ENCODE measurements around the gene CLIC6. TPM values are rescaled to one million over a fixed set of nuclear protein-coding genes. Genes with fewer than 3 reads are reported as not detected.

The CLIC6 gene
- total and polyA plus RNA-seq, 2 experiments from 2014 or later = 1.1 to 1.5 TPM

DNA sequence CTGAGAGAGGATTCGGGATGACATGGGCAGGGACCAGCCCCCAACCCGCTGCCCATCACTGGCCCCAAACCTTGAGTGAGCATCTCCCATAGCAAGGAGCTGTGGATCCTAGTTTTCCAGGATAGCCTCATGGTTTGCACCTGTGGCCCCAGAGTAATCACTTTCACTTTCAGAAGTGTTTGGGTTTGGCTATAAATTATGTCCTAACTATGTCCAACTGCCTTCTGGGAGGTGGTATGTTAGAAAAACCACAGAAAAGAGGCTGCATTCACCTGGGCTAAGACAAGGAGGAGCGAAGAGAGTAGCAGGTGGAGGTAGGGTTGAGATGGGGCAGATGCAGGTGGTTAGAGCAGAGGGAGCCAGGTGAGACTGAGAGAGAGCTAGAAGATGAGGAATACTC, 19.4 kb upstream of the CLIC6 start:
- no peaks in the 10 kb centered on the region for H3K79me2 ChIP-seq (replicated peaks; ENCODE audit: insufficient read depth)
- TF ChIP-seq, protein P1, sequence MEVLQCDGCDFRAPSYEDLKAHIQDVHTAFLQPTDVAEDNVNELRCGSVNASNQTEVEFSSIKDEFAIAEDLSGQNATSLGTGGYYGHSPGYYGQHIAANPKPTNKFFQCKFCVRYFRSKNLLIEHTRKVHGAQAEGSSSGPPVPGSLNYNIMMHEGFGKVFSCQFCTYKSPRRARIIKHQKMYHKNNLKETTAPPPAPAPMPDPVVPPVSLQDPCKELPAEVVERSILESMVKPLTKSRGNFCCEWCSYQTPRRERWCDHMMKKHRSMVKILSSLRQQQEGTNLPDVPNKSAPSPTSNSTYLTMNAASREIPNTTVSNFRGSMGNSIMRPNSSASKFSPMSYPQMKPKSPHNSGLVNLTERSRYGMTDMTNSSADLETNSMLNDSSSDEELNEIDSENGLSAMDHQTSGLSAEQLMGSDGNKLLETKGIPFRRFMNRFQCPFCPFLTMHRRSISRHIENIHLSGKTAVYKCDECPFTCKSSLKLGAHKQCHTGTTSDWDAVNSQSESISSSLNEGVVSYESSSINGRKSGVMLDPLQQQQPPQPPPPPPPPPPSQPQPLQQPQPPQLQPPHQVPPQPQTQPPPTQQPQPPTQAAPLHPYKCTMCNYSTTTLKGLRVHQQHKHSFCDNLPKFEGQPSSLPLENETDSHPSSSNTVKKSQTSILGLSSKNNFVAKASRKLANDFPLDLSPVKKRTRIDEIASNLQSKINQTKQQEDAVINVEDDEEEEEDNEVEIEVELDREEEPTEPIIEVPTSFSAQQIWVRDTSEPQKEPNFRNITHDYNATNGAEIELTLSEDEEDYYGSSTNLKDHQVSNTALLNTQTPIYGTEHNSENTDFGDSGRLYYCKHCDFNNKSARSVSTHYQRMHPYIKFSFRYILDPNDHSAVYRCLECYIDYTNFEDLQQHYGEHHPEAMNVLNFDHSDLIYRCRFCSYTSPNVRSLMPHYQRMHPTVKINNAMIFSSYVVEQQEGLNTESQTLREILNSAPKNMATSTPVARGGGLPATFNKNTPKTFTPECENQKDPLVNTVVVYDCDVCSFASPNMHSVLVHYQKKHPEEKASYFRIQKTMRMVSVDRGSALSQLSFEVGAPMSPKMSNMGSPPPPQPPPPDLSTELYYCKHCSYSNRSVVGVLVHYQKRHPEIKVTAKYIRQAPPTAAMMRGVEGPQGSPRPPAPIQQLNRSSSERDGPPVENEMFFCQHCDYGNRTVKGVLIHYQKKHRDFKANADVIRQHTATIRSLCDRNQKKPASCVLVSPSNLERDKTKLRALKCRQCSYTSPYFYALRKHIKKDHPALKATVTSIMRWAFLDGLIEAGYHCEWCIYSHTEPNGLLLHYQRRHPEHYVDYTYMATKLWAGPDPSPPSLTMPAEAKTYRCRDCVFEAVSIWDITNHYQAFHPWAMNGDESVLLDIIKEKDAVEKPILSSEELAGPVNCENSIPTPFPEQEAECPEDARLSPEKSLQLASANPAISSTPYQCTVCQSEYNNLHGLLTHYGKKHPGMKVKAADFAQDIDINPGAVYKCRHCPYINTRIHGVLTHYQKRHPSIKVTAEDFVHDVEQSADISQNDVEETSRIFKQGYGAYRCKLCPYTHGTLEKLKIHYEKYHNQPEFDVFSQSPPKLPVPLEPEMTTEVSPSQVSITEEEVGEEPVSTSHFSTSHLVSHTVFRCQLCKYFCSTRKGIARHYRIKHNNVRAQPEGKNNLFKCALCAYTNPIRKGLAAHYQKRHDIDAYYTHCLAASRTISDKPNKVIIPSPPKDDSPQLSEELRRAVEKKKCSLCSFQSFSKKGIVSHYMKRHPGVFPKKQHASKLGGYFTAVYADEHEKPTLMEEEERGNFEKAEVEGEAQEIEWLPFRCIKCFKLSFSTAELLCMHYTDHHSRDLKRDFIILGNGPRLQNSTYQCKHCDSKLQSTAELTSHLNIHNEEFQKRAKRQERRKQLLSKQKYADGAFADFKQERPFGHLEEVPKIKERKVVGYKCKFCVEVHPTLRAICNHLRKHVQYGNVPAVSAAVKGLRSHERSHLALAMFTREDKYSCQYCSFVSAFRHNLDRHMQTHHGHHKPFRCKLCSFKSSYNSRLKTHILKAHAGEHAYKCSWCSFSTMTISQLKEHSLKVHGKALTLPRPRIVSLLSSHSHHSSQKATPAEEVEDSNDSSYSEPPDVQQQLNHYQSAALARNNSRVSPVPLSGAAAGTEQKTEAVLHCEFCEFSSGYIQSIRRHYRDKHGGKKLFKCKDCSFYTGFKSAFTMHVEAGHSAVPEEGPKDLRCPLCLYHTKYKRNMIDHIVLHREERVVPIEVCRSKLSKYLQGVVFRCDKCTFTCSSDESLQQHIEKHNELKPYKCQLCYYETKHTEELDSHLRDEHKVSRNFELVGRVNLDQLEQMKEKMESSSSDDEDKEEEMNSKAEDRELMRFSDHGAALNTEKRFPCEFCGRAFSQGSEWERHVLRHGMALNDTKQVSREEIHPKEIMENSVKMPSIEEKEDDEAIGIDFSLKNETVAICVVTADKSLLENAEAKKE (CRISPR knock-in tag; IDR thresholded peaks at IDR 0.05) = no peak
- TF ChIP-seq CREB1 (CRISPR knock-in tag; IDR thresholded peaks at IDR 0.05; ENCODE audit: low read depth) (no peak), NANOG (IDR thresholded peaks at IDR 0.05; ENCODE audit: borderline replicate concordance) (no peak), EZH2 (IDR thresholded peaks at IDR 0.05; ENCODE audit: low read depth, unreplicated experiment) (no peak)
- DNase-seq (ENCODE audit: low spot score) = no peak
- no peaks in the 10 kb centered on the region for H3F3A ChIP-seq (replicated peaks; ENCODE audit: low read depth)
- H3K27me3 ChIP-seq (ENCODE audit: insufficient read depth) = no peaks in the 10 kb centered on the region
- no peaks in the 10 kb centered on the region for H4K20me1 ChIP-seq (replicated peaks; ENCODE audit: insufficient read depth)
- no peak overlapping the region for H3K4me3 Mint-ChIP-seq
- no peak overlapping the region for H3K27ac ChIP-seq (ENCODE audit: low read depth)
- H3K27ac Mint-ChIP-seq = no peak overlapping the region
- no peaks in the 10 kb centered on the region for H3K36me3 ChIP-seq (ENCODE audit: insufficient read depth)
- no peak overlapping the region for H2AFZ ChIP-seq
- no peak overlapping the region for H3K4me3 ChIP-seq
- H3K9me2 ChIP-seq (ENCODE audit: insufficient read depth) = no peaks in the 10 kb centered on the region; the same call in 1 of the 2 replicates
- no peak for ATAC-seq
- H3K4me1 ChIP-seq (ENCODE audit: insufficient read depth) = no peaks in the 10 kb centered on the region
- H3K36me3 Mint-ChIP-seq (ENCODE audit: low read depth) = no peaks in the 10 kb centered on the region; the same call in 2 of the 3 replicates
- H3K27me3 Mint-ChIP-seq (ENCODE audit: insufficient read depth, low read depth, poor library complexity) = peaks cover 8% of the 10 kb centered on the region
- peaks cover 5% of the 10 kb centered on the region; the same call in 2 of the 3 replicates for H3K9me3 Mint-ChIP-seq
- no peaks in the 10 kb centered on the region for H3K4me1 Mint-ChIP-seq
- H3K4me2 ChIP-seq = no peak overlapping the region

DNA sequence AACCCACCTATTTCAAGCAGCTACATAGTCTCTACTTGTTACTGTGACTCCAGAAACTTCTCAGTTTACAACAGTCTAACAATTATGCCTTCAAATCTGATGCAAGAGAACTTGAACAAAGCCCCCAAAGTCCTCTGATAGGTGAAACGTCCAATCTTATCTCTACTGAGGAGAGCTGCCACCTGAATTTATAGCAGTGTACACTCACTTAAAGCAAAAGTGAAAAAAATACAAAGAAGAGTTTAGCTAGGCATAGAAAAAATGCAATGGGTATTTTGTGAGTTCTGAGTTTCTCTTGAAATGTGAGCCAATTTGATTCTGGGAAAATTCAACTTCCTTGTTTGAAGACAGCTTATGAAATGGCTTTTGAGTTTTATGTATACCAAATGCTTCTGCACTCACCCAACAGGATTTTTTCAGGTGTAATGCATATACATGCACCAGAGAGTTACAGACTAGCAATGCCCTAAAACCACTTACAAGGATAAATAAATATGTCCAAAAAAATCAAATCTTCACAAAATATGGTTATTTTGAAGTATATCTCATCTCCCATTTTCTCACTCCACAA, 17.8 kb upstream of the CLIC6 start:
- Mint-ChIP-seq H3K36me3 (ENCODE audit: low read depth) (no peaks in the 10 kb centered on the region; the same call in 2 of the 3 replicates), H3K27ac (no peak overlapping the region), H3K4me3 (no peak overlapping the region), H3K9me3 (peaks cover 5% of the 10 kb centered on the region; the same call in 2 of the 3 replicates), H3K27me3 (ENCODE audit: insufficient read depth, low read depth, poor library complexity) (peaks cover 5% of the 10 kb centered on the region), H3K4me1 (no peaks in the 10 kb centered on the region)
- Histone ChIP-seq H3F3A (replicated peaks; ENCODE audit: low read depth) (no peaks in the 10 kb centered on the region), H3K9me2 (ENCODE audit: insufficient read depth) (no peaks in the 10 kb centered on the region; the same call in 1 of the 2 replicates), H3K4me1 (ENCODE audit: insufficient read depth) (no peaks in the 10 kb centered on the region), H3K36me3 (ENCODE audit: insufficient read depth) (no peaks in the 10 kb centered on the region), H3K27me3 (ENCODE audit: insufficient read depth) (no peaks in the 10 kb centered on the region), H3K4me2 (no peak overlapping the region), H3K79me2 (replicated peaks; ENCODE audit: insufficient read depth) (no peaks in the 10 kb centered on the region), H4K20me1 (replicated peaks; ENCODE audit: insufficient read depth) (no peaks in the 10 kb centered on the region), H2AFZ (no peak overlapping the region), H3K27ac (ENCODE audit: low read depth) (no peak overlapping the region), H3K4me3 (no peak overlapping the region)
- ATAC-seq = no peak
- no peak for DNase-seq (ENCODE audit: low spot score)
- TF ChIP-seq, protein P2, sequence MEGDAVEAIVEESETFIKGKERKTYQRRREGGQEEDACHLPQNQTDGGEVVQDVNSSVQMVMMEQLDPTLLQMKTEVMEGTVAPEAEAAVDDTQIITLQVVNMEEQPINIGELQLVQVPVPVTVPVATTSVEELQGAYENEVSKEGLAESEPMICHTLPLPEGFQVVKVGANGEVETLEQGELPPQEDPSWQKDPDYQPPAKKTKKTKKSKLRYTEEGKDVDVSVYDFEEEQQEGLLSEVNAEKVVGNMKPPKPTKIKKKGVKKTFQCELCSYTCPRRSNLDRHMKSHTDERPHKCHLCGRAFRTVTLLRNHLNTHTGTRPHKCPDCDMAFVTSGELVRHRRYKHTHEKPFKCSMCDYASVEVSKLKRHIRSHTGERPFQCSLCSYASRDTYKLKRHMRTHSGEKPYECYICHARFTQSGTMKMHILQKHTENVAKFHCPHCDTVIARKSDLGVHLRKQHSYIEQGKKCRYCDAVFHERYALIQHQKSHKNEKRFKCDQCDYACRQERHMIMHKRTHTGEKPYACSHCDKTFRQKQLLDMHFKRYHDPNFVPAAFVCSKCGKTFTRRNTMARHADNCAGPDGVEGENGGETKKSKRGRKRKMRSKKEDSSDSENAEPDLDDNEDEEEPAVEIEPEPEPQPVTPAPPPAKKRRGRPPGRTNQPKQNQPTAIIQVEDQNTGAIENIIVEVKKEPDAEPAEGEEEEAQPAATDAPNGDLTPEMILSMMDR (conservative IDR thresholded peaks at IDR 0.05; ENCODE audit: low read depth in 2 of 2) = no peak

Measured in GM23338 (cell line).